Fibroblast of skin of back (primary cell): Measurements from ENCODE around the gene PCDHA4.
A peak's percentile ranks its signal among the peaks of the same experiment; 100 is the strongest.
"Not testable (repeated sequence)": the region's sequence is repeated elsewhere in the genome, so short reads cannot be mapped to it uniquely, and the experiment has no call there.

Experiments used
- DNase-seq: peaks from one replicate; pipeline ENCODE4 v3.0.0-alpha.2; 2013

PCDHA4 gene

GRCh38 chr5:140821375-140822280 is 14.8 kb downstream of the PCDHA4 start, which contains the start of gene PCDHA5:
PCDHA5 (plus strand) TSS chr5:140821613.
- DNase-seq, result no peak

GRCh38 chr5:140822281-140822629 is 15.4 kb downstream of the PCDHA4 start:
- DNase-seq, result no peak

- not testable (repeated sequence) for DNase-seq
Measured at GRCh38 chr5:140822969-140823368, 16.1 kb downstream of the PCDHA4 start.

GRCh38 chr5:140823475-140823874 is 16.6 kb downstream of the PCDHA4 start:
- DNase-seq, result no peak

- DNase-seq, result peak; percentile 2
Measured at GRCh38 chr5:140827704-140828361, 21.0 kb downstream of the PCDHA4 start, which contains the start of gene PCDHA6. PCDHA6 (plus strand) TSS chr5:140827960; CDS start chr5:140828092, 132 bp downstream.

GRCh38 chr5:140828362-140828737 is 21.5 kb downstream of the PCDHA4 start:
- no peak for DNase-seq

- not testable (repeated sequence) for DNase-seq
Measured at GRCh38 chr5:140829511-140830501, 22.9 kb downstream of the PCDHA4 start.

GRCh38 chr5:140833993-140834392 is 27.1 kb downstream of the PCDHA4 start, which contains the start of gene PCDHA7:
PCDHA7 (plus strand) TSS chr5:140834269; CDS start chr5:140834384, 115 bp downstream.
- DNase-seq, result peak; percentile 18

GRCh38 chr5:140834439-140835008 is 27.7 kb downstream of the PCDHA4 start:
- DNase-seq, result not testable (repeated sequence)

- DNase-seq, result no peak
Measured at GRCh38 chr5:140835622-140836510, 29.0 kb downstream of the PCDHA4 start.

- no peak for DNase-seq
Measured at GRCh38 chr5:140840978-140841962, 34.4 kb downstream of the PCDHA4 start, which contains the start of gene PCDHA8. PCDHA8 (plus strand) TSS chr5:140841187; CDS start chr5:140841322, 135 bp downstream.

GRCh38 chr5:140842798-140843733 is 36.2 kb downstream of the PCDHA4 start:
- no peak for DNase-seq

- not testable (repeated sequence) for DNase-seq
Measured at GRCh38 chr5:140848139-140849102, 41.6 kb downstream of the PCDHA4 start, which contains the start of gene PCDHA9. PCDHA9 (plus strand) TSS chr5:140848382; CDS start chr5:140848496, 114 bp downstream.

- DNase-seq, result not testable (repeated sequence)
Measured at GRCh38 chr5:140849831-140850634, 43.2 kb downstream of the PCDHA4 start.

GRCh38 chr5:140855772-140856674 is 49.2 kb downstream of the PCDHA4 start, which contains the start of gene PCDHA10:
PCDHA10 (plus strand) TSS chr5:140855897; CDS start chr5:140856049, 152 bp downstream.
- peak; percentile 3 for DNase-seq
